ENCODE data around the gene EIF3D. TPM values are rescaled to one million over a fixed set of nuclear protein-coding genes. Genes with fewer than 3 reads are reported as not detected.

Gene EIF3D
- total and polyA plus RNA-seq, 2 donors from 2014 or later: 129 to 140 TPM

DNA sequence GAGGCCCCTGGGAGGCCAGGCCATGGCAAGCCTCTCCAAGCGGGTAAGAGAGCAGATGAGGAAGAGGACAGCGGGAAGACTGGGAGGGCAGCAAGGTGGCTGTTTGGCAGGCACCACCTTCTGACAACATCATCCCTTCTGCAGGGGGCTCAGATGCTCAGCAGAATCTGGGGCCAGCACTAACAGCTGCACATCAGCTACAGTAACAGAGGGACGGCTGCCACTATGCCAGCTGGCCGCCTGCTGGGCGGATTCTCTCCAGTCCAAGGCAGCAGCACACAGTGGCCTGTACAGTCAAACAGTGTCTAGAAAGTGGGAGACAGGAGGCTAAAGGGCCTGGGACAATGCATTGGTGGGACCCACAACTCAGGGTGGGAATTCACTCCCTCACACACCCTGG lies 36.9 kb downstream of the EIF3D start:
- Histone ChIP-seq H3K4me3 (ENCODE audit: low read length in 3 of 3) (no peak overlapping the region), H3K9ac (ENCODE audit: low read length in 3 of 3) (no peak overlapping the region), H3K36me3 (ENCODE audit: control insufficient read depth in 2 of 3, insufficient read depth in 3 of 3, low read length in 3 of 3) (peaks cover 0 to 18% (median 6%) of the 10 kb centered on the region in 3 donors), H3K27me3 (ENCODE audit: control insufficient read depth, insufficient read depth, low read length) (no peaks in the 10 kb centered on the region), H3K9me3 (ENCODE audit: control insufficient read depth in 2 of 3, insufficient read depth in 1 of 3, low read length in 3 of 3) (no peaks in the 10 kb centered on the region), H3K27ac (ENCODE audit: low read depth in 2 of 2, low read length in 2 of 2) (no peak overlapping the region), H3K4me1 (ENCODE audit: control insufficient read depth in 2 of 3, insufficient read depth in 2 of 3, low read depth in 1 of 3, low read length in 3 of 3) (no peaks in the 10 kb centered on the region)
- DNase-seq: no peak
- no peak for FAIRE-seq
- TF ChIP-seq, protein P1, sequence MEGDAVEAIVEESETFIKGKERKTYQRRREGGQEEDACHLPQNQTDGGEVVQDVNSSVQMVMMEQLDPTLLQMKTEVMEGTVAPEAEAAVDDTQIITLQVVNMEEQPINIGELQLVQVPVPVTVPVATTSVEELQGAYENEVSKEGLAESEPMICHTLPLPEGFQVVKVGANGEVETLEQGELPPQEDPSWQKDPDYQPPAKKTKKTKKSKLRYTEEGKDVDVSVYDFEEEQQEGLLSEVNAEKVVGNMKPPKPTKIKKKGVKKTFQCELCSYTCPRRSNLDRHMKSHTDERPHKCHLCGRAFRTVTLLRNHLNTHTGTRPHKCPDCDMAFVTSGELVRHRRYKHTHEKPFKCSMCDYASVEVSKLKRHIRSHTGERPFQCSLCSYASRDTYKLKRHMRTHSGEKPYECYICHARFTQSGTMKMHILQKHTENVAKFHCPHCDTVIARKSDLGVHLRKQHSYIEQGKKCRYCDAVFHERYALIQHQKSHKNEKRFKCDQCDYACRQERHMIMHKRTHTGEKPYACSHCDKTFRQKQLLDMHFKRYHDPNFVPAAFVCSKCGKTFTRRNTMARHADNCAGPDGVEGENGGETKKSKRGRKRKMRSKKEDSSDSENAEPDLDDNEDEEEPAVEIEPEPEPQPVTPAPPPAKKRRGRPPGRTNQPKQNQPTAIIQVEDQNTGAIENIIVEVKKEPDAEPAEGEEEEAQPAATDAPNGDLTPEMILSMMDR (IDR thresholded peaks at IDR 0.05; ENCODE audit: borderline replicate concordance, extremely low read depth, insufficient read depth): no peak
- intact Hi-C loops (cut with DNase I): no loop called here

DNA sequence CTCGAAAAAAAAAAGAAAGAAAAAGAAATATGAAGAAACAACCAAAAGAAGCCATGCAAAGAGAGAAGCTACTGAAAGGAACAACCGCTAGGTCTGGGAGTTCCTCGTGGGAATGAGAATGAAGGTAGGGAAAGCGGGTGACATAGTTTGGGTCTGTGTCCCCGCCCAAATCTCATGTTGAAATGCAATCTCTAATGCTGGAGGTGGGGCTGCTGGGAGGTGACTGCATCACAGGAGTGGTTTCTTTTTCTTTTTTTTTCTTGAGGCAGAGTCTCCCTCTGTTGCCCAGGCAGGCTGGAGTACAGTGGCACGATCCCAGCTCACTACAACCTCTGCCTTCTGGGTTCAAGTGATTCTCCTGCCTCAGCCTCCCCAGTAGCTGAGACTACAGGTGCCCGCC lies 37.8 kb downstream of the EIF3D start:
- no peak for DNase-seq
- TF ChIP-seq, protein P1 (IDR thresholded peaks at IDR 0.05; ENCODE audit: borderline replicate concordance, extremely low read depth, insufficient read depth): no peak
- Histone ChIP-seq H3K27ac (ENCODE audit: low read depth in 2 of 2, low read length in 2 of 2) (no peak overlapping the region), H3K9ac (ENCODE audit: low read length in 3 of 3) (no peak overlapping the region), H3K4me1 (ENCODE audit: control insufficient read depth in 2 of 3, insufficient read depth in 2 of 3, low read depth in 1 of 3, low read length in 3 of 3) (no peaks in the 10 kb centered on the region), H3K9me3 (ENCODE audit: control insufficient read depth in 2 of 3, insufficient read depth in 1 of 3, low read length in 3 of 3) (no peaks in the 10 kb centered on the region), H3K4me3 (ENCODE audit: low read length in 3 of 3) (no peak overlapping the region), H3K36me3 (ENCODE audit: control insufficient read depth in 2 of 3, insufficient read depth in 3 of 3, low read length in 3 of 3) (peaks cover 0 to 13% (median 6%) of the 10 kb centered on the region in 3 donors), H3K27me3 (ENCODE audit: control insufficient read depth, insufficient read depth, low read length) (no peaks in the 10 kb centered on the region)
- intact Hi-C loops (cut with DNase I): no loop called here
- no peak for FAIRE-seq

DNA sequence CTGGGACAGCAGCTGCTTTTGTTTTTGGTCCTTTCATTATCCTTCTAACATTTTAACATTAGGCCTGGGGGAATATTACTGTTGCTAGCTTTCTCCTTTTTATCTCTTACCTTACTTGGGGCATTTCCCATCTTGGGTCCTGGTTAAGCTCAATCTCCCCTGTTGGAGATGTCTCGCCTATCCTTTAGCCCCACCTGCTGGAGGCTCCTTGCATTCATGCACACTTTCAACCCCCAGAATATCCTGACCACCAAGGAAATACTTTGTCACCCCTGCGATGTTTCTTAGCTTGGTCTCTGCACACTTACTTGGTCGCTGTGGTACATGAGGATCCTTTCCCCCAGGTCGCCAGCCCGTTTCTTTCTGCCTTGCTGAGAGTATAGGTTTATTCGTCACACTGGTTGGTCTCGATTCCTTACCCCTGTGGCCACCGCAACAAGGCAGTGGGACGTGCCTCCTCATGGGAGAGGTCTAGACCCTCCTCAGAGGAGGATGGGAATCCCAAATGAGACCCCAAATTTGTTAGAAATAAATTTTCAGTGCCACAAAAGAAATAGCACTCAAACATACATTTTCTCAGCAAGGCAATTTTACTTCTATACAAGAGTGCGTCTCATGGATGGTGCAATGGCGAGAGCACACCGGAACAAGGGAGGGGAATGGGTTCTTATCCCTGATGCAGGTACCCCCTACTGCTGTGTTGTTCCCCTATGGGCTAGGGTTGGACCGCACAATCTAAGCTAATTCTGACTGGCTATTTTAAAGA lies 42.2 kb downstream of the EIF3D start:
- Histone ChIP-seq H3K36me3 (ENCODE audit: control insufficient read depth in 2 of 3, insufficient read depth in 3 of 3, low read length in 3 of 3) (peaks cover 0 to 6% (median 4%) of the 10 kb centered on the region in 3 donors), H3K9me3 (ENCODE audit: control insufficient read depth in 2 of 3, insufficient read depth in 1 of 3, low read length in 3 of 3) (no peaks in the 10 kb centered on the region), H3K27me3 (ENCODE audit: control insufficient read depth, insufficient read depth, low read length) (no peaks in the 10 kb centered on the region), H3K4me1 (ENCODE audit: control insufficient read depth in 2 of 3, insufficient read depth in 2 of 3, low read depth in 1 of 3, low read length in 3 of 3) (no peaks in the 10 kb centered on the region), H3K4me3 (ENCODE audit: low read length in 3 of 3) (no peak overlapping the region), H3K27ac (ENCODE audit: low read depth in 2 of 2, low read length in 2 of 2) (no peak overlapping the region), H3K9ac (ENCODE audit: low read length in 3 of 3) (no peak overlapping the region)
- DNase-seq (peak in 3 of 5 donors; percentile 32 to 62 (median 47)), FAIRE-seq (no peak)
- intact Hi-C loops (cut with DNase I): no loop called here
- TF ChIP-seq, protein P1 (IDR thresholded peaks at IDR 0.05; ENCODE audit: borderline replicate concordance, extremely low read depth, insufficient read depth): peak; percentile 55
